Gastroesophageal sphincter (tissue), 4 donors: ENCODE results near the gene ADGRD2. TPM values are rescaled to one million over a fixed set of nuclear protein-coding genes. Genes with fewer than 3 reads are reported as not detected.

ENCODE experiments used
- ATAC-seq: fragments of 150-250 bp; one replicate; pipeline ENCODE4 v1.9.1; 2016; ENCODE audit warnings: mild to moderate bottlenecking, moderate library complexity
- H3K27ac ChIP-seq, 4 donors: fragments of 200-600 bp; sonication (generic) in 3 of 4; 1 replicate in 3 of 4; 2 replicates in 1 of 4; pipeline ENCODE4 v1.5.1; 2016 to 2019
- H3K27me3 ChIP-seq: fragments of 200-600 bp; sonication (generic); one replicate; pipeline ENCODE4 v1.5.1; 2019
- H3K36me3 ChIP-seq, 2 donors: fragments of 200-600 bp; sonication (generic); one replicate each; pipeline ENCODE4 v1.5.1; 2019; ENCODE audit warnings: control low read depth in 1 of 2
- H3K4me1 ChIP-seq, 3 donors: fragments of 200-600 bp; sonication (generic); 1 replicate in 2 of 3; 2 replicates in 1 of 3; pipeline ENCODE4 v1.5.1; 2016 to 2019; ENCODE audit warnings: control low read depth in 2 of 3
- H3K4me3 ChIP-seq, 2 donors: fragments of 200-600 bp; sonication (generic); one replicate each; pipeline ENCODE4 v1.5.1; 2019; ENCODE audit warnings: mild to moderate bottlenecking in 1 of 2, moderate library complexity in 1 of 2
- H3K9me3 ChIP-seq, 3 donors: fragments of 200-600 bp; sonication (generic); one replicate each; pipeline ENCODE4 v1.5.1; 2017 to 2019; ENCODE audit warnings: control low read depth in 2 of 3
- EP300 ChIP-seq: sonication (generic); formaldehyde crosslinking; IDR thresholded peaks from one replicate; pipeline ENCODE4 v1.6.1; 2017; ENCODE audit warnings: antibody characterized with exemption, mild to moderate bottlenecking
- POLR2A ChIP-seq, 2 donors: fragments of 450-650 bp; IDR thresholded peaks; one replicate each; pipeline ENCODE4 v1.6.1; 2017; ENCODE audit warnings: antibody characterized with exemption in 2 of 2, mild to moderate bottlenecking in 2 of 2, moderate library complexity in 1 of 2
- POLR2AphosphoS5 ChIP-seq: sonication (generic); formaldehyde crosslinking; IDR thresholded peaks from one replicate; pipeline ENCODE4 v1.6.1; 2017; ENCODE audit warnings: antibody characterized with exemption
- WGBS, 2 donors: methylation state at CpG; one replicate each; pipeline ENCODE4 v1.1.5; 2018; ENCODE audit warnings: low coverage in 1 of 2; 5-methylcytosine and 5-hydroxymethylcytosine counted together
- total RNA-seq, 4 donors: library from RNA; depleted of rRNA; stranded (reverse); fragments of >200 nt; gene quantifications; one replicate each; pipeline ENCODE4 v1.1.0, GENCODE V29; 2016
- TF ChIP-seq, protein P1 (sequence below), 4 experiments: fragments of 200-600 bp in 2 of 4; fragments of 450-650 bp in 2 of 4; sonication (generic) in 1 of 4; IDR thresholded peaks; one replicate each; pipeline ENCODE4 v1.5.1; 2017 to 2019; ENCODE audit warnings: antibody characterized with exemption in 4 of 4, mild to moderate bottlenecking in 2 of 4, moderate library complexity in 2 of 4

The ADGRD2 gene
- total RNA-seq, 4 donors from 2014 or later: not detected

DNA sequence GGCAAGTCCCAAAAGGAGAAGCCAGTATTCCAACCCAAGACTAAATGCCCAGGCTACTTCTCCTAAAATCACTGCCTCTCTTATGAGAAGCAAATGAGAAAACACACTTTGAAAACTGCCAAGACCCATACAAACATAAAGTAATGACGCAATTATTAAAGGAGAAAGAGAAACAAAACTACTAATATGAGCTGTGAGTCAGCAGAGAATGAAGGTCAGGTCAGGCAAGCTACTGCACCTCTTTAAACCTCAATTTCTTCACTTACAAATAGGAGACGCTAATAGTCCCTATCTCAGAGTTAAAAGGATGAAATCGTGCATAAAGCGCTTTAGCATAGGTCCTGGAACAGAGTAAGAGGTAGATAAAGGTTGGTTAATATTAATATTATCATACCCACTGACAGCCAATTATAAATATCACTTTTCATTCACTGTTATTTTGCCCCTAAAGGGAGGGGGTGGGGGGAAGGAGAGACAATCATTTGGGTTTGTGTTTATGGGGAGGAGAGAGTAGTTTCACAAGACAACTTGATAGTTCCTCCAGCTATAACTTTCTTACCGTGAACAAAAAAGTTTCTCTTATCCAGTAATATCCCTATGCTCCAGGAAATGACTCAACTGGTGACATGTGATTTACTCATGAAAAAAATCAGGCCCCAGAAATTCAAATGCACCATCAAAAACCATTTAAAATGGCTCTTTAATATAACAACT lies 38.6 kb upstream of the ADGRD2 start:
- ATAC-seq: no peak
- no peak overlapping the region for H3K4me3 ChIP-seq
- H3K9me3 ChIP-seq: no peaks in the 10 kb centered on the region
- no peak for TF ChIP-seq POLR2AphosphoS5
- no peak for TF ChIP-seq EP300
- TF ChIP-seq POLR2A (IDR thresholded peaks at IDR 0.05): no peak
- TF ChIP-seq, protein P1, sequence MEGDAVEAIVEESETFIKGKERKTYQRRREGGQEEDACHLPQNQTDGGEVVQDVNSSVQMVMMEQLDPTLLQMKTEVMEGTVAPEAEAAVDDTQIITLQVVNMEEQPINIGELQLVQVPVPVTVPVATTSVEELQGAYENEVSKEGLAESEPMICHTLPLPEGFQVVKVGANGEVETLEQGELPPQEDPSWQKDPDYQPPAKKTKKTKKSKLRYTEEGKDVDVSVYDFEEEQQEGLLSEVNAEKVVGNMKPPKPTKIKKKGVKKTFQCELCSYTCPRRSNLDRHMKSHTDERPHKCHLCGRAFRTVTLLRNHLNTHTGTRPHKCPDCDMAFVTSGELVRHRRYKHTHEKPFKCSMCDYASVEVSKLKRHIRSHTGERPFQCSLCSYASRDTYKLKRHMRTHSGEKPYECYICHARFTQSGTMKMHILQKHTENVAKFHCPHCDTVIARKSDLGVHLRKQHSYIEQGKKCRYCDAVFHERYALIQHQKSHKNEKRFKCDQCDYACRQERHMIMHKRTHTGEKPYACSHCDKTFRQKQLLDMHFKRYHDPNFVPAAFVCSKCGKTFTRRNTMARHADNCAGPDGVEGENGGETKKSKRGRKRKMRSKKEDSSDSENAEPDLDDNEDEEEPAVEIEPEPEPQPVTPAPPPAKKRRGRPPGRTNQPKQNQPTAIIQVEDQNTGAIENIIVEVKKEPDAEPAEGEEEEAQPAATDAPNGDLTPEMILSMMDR (IDR thresholded peaks at IDR 0.05): no peak
- H3K4me1 ChIP-seq: peaks cover 0 to 47% (median 3%) of the 10 kb centered on the region in 3 donors
- 61 to 83% methylated on average over 5 of the region's 5 CpGs for WGBS, 2 donors
- peaks cover 14 to 75% of the 10 kb centered on the region in 2 donors for H3K36me3 ChIP-seq
- H3K27ac ChIP-seq: no peak overlapping the region
- H3K27me3 ChIP-seq: no peaks in the 10 kb centered on the region

DNA sequence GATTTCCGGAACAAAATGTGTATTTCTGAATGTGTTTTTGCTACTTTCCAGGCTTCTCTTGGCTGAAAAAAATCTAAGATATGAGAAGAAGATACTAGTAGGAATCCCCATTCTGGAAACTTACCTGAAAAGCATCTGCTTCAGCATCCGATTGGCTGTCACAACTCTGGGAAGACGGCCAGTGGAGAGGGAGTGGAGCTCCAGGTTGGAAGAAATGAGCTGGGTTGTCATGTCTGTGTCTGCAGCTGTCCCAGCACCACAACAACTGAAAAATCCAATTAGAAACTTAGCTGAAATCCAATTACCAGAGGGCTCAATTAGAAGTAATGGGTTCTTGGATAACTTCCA lies 38.0 kb upstream of the ADGRD2 start:
- no peak overlapping the region for H3K27ac ChIP-seq
- peaks cover 0 to 47% (median 3%) of the 10 kb centered on the region in 3 donors for H3K4me1 ChIP-seq
- no peak for ATAC-seq
- H3K36me3 ChIP-seq: peaks cover 14 to 69% of the 10 kb centered on the region in 2 donors
- WGBS, 2 donors: 70 to 100% methylated on average over 1 to 3 of the region's 3 CpGs
- H3K27me3 ChIP-seq: no peaks in the 10 kb centered on the region
- no peaks in the 10 kb centered on the region for H3K9me3 ChIP-seq
- no peak for TF ChIP-seq POLR2A (IDR thresholded peaks at IDR 0.05)
- no peak for TF ChIP-seq POLR2AphosphoS5
- no peak for TF ChIP-seq EP300
- TF ChIP-seq, protein P1 (IDR thresholded peaks at IDR 0.05): no peak
- H3K4me3 ChIP-seq: no peak overlapping the region

DNA sequence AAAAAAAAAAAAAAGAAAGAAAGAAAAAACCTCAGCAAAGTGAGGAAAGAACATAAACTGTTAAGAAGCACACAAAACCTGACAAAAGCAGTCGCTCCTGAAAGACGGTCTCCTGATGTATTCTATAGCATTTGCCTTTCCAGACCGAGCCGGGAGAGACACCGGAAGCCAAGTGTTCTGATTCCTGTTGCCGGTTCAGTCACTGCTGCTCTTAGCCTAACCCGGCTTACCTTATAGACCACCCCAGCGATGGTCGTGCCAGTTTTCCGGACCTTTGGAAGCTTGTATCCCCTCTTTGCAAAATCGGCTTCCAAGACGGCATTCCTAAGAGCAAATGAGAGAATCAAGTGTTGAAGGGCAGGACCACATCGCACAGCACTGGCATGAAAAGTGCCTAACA lies 35.6 kb upstream of the ADGRD2 start:
- Histone ChIP-seq H3K27me3 (no peaks in the 10 kb centered on the region), H3K27ac (peak overlapping the region in 2 of 4 donors; percentile 55 to 73), H3K4me3 (peak overlapping the region; percentile 64 to 80), H3K36me3 (peaks cover 14 to 45% of the 10 kb centered on the region in 2 donors), H3K4me1 (peaks cover 0 to 38% (median 3%) of the 10 kb centered on the region in 3 donors), H3K9me3 (no peaks in the 10 kb centered on the region)
- 11 to 15% methylated on average over 8 to 12 of the region's 13 CpGs for WGBS, 2 donors
- TF ChIP-seq, protein P1 (IDR thresholded peaks at IDR 0.05): no peak
- no peak for TF ChIP-seq EP300
- no peak for TF ChIP-seq POLR2A (IDR thresholded peaks at IDR 0.05)
- no peak for TF ChIP-seq POLR2AphosphoS5
- no peak for ATAC-seq

DNA sequence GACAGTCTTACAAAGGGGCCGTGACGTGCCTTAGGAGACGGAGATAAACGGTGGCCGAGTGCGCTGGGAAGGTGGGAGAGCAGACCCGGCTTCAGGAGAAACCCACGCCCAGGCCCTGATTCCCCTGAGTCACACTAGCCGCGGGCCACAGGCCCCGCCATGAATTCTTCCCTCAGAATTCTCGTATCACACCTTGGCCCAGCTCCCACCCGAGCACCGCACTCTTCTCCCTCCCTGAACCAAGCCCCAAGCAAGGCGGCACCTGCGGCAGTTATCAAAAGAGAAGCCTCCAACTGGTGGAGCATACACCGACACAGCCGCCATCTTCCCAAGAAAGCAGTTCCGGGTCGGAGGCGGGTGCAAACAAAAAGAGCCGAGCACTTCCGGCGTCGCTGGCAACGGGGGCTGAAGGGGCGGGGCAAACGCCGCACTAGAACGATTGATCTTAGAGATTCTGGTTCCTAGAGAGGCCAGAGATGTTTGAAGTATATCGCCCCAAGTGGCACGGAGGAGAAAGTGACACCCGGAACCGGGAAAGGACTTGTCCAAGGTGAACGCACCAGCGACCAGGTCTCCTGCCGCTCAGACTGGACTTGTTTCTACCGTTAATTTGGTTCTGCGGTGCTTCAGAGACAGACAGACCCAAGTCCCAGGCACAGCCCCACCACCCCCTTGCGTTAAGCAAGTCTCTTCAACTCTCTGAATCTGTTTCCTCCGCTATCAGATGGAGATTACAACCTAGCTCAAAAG lies 35.0 kb upstream of the ADGRD2 start, which contains the start of gene PSMB7:
PSMB7 (minus strand) TSS at position 341 of the 750 bp plus-strand sequence; CDS start at position 324, 17 bp downstream.
- peak within 1 kb of the TSS; percentile 64 to 80 for H3K4me3 ChIP-seq
- no peaks in the 10 kb centered on the region for H3K9me3 ChIP-seq
- WGBS, 2 donors: 7 to 10% methylated on average over 3 to 27 of the region's 41 CpGs
- TF ChIP-seq POLR2A (IDR thresholded peaks at IDR 0.05) (peak in 1 of 2 donors; percentile 49), EP300 (no peak), POLR2AphosphoS5 (peak; percentile 75)
- TF ChIP-seq, protein P1 (IDR thresholded peaks at IDR 0.05): peak; percentile 38 to 95 (median 78)
- H3K27ac ChIP-seq: peak within 1 kb of the TSS in 3 of 4 donors; percentile 44 to 73 (median 55)
- peaks cover 14 to 39% of the 10 kb centered on the region in 2 donors for H3K36me3 ChIP-seq
- ATAC-seq: peak; percentile 95
- peaks cover 0 to 38% (median 3%) of the 10 kb centered on the region in 3 donors for H3K4me1 ChIP-seq
- H3K27me3 ChIP-seq: no peaks in the 10 kb centered on the region
